Epidermal melanocyte (primary cell): ENCODE data around the gene ECE2.

ENCODE experiments used
- DNase-seq: peaks from one replicate; pipeline ENCODE4 v3.0.0; 2011; ENCODE audit warnings: low spot score; ENCODE audit not compliant: insufficient read length

Gene ECE2

GRCh38 chr3:184275961-184276910, at the start of gene ECE2:
Gene ECE2 (plus strand): TSS chr3:184276022. CDS start chr3:184276154, 132 bp downstream.
- DNase-seq, result no peak

GRCh38 chr3:184227481-184227935, 48.3 kb upstream of the ECE2 start:
- no peak for DNase-seq

- no peak for DNase-seq
Observed at GRCh38 chr3:184228376-184229137, 47.3 kb upstream of the ECE2 start.

- peak; percentile 93 for DNase-seq
Observed at GRCh38 chr3:184229394-184230080, 46.3 kb upstream of the ECE2 start, which contains the start of gene VWA5B2. Gene VWA5B2 (plus strand): TSS chr3:184229585. CDS start chr3:184230529, 944 bp downstream.

GRCh38 chr3:184230081-184230602, 45.7 kb upstream of the ECE2 start:
- DNase-seq, result no peak

GRCh38 chr3:184230603-184231528, 45.0 kb upstream of the ECE2 start:
- DNase-seq, result no peak

- no peak for DNase-seq
Observed at GRCh38 chr3:184231671-184232070, 44.2 kb upstream of the ECE2 start.

- DNase-seq, result no peak
Observed at GRCh38 chr3:184233127-184233843, 42.5 kb upstream of the ECE2 start.

- DNase-seq, result no peak
Observed at GRCh38 chr3:184234224-184234623, 41.6 kb upstream of the ECE2 start.

GRCh38 chr3:184234671-184235380, 41.0 kb upstream of the ECE2 start:
- DNase-seq, result no peak

GRCh38 chr3:184235381-184236032, 40.3 kb upstream of the ECE2 start:
- DNase-seq, result no peak

- no peak for DNase-seq
Observed at GRCh38 chr3:184236033-184236410, 39.8 kb upstream of the ECE2 start.

GRCh38 chr3:184236636-184237035, 39.2 kb upstream of the ECE2 start:
- DNase-seq, result no peak

GRCh38 chr3:184237211-184237610, 38.6 kb upstream of the ECE2 start:
- DNase-seq, result no peak

- DNase-seq, result no peak
Observed at GRCh38 chr3:184237807-184238206, 38.0 kb upstream of the ECE2 start.

GRCh38 chr3:184238246-184238818, 37.5 kb upstream of the ECE2 start:
- DNase-seq, result no peak

- DNase-seq, result no peak
Observed at GRCh38 chr3:184239221-184239620, 36.6 kb upstream of the ECE2 start.

GRCh38 chr3:184239708-184240107, 36.1 kb upstream of the ECE2 start:
- DNase-seq, result no peak
